Omental fat pad (tissue), 4 donors: Measurements from ENCODE around the gene DNAH17. TPM values are rescaled to one million over a fixed set of nuclear protein-coding genes. Genes with fewer than 3 reads are reported as not detected.
A peak's percentile ranks its signal among the peaks of the same experiment; 100 is the strongest.

Experiments used
- ATAC-seq: fragments of 150-250 bp; one replicate; pipeline ENCODE4 v1.9.1; 2016; ENCODE audit warnings: mild to moderate bottlenecking, moderate library complexity; ENCODE audit not compliant: low FRiP score
- DNase-seq: peaks from one replicate; pipeline ENCODE4 v3.0.0-alpha.2; 2019; ENCODE audit warnings: low spot score
- CTCF ChIP-seq, 3 donors: fragments of 450-650 bp; IDR thresholded peaks; one replicate each; pipeline ENCODE4 v1.5.1; 2016 to 2017; ENCODE audit warnings: antibody characterized with exemption in 3 of 3, mild to moderate bottlenecking in 3 of 3, moderate library complexity in 2 of 3
- total RNA-seq, 4 donors: library from RNA; depleted of rRNA; stranded (reverse); fragments of >200 nt; gene quantifications; one replicate each; pipeline ENCODE4 v1.1.0, GENCODE V29; 2016

DNAH17 gene
- total RNA-seq, 4 donors from 2014 or later: 0.24 to 1.4 (median 0.34) TPM

DNA sequence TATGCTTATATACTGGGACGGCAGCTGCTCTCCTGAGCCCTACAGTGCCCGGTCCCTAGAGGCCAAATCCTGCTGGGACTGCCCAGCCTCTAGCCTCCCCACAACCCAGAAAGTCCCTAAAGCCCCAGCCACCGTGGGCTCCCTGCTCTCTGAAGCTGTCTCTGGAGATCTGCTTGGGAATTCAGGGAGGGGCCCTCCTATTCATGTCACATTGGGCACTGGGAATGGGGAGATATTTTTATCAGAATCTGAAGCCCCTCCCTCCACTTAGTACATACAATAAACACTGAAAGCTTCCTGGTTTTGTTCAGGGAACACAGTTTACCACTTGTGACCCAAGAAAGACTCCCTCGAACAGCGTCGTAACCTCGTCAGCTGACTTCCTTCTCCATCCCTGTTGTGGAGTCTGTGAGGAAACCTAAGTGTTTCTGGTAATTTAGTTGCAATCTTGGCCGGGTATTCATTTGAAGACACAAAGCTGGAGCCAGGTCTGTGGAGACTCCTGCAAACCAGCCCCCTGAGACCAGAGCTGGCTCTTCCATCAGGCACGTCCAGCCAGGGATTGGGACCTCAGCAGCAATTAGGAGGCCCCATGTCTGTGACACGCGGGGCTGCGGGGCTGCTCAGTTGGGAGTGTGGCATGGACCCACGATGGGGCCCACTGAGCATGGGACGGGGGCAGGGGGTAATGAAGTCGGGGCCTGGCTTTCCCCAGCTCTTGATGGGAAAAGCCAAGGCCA lies 160.2 kb downstream of the DNAH17 start:
- peak; percentile 27 for ATAC-seq
- DNase-seq: no peak
- TF ChIP-seq CTCF (IDR thresholded peaks at IDR 0.05): no peak

DNA sequence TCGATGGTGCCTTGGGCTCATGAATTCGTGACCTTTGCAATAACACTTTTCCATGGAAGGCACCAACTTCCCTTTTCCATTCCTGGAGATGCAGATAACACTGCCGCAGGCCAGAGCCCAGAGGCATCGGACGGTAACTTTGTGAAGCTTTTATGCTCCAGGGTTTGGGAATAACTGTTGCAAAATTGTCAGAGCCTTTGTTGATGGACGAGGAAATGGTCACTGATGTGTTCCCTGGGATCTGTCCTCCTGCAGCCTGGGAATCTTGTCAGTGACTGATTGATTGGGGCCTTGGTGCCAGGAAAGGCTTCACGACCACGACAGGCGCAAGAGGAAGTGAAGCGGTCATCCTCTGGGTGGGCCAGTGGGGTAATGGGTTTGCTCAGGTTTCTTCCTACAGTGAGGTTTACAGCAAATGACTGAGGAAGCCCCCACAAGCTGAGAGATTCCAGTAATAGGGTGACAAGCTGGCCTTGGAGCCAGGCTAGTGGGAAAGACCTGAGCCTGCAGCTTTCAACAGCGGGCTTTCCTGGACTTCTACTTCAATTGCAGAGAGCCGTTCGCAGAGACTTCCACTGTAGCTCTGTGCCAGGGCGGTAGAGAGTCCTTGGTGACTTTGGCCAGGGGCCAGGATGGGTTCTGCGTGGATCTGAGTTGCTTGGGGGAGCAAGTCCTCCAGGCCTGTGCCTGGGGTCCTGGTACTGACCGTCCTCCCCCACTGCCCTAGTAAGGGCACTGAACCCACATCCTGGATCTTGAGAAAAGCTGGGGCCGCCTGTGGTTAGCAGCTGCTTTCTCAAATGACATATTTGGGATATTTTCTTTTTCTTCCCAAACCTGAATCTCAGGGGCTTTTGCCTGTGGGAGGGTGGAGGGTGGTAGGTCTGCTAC lies 161.1 kb downstream of the DNAH17 start:
- TF ChIP-seq CTCF (IDR thresholded peaks at IDR 0.05): no peak
- DNase-seq: no peak
- ATAC-seq: no peak

- DNase-seq: no peak
- TF ChIP-seq CTCF (IDR thresholded peaks at IDR 0.05): no peak
- no peak for ATAC-seq
Observed at GRCh38 chr17:78414178-78415162, 162.7 kb downstream of the DNAH17 start.

DNA sequence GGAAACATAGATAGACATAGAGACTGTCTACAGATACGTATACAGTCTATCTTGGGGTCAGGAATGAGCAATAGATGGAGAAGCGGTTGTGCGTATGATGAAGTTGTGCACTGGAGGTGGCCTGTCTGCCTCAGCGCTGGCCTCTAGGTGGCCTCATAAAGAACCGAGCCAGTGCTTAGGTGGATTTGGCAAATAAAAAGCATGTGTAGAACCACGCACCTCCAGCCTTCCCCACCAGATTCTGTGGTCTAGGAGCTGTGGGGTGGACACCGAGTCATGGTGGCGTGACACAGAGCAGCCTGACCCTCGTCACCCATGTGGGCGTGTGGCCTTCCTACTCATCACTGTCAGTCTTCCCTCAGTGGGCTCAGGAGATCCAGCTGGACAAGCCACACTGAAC lies 164.8 kb downstream of the DNAH17 start:
- no peak for DNase-seq
- TF ChIP-seq CTCF (IDR thresholded peaks at IDR 0.05): no peak
- no peak for ATAC-seq

DNA sequence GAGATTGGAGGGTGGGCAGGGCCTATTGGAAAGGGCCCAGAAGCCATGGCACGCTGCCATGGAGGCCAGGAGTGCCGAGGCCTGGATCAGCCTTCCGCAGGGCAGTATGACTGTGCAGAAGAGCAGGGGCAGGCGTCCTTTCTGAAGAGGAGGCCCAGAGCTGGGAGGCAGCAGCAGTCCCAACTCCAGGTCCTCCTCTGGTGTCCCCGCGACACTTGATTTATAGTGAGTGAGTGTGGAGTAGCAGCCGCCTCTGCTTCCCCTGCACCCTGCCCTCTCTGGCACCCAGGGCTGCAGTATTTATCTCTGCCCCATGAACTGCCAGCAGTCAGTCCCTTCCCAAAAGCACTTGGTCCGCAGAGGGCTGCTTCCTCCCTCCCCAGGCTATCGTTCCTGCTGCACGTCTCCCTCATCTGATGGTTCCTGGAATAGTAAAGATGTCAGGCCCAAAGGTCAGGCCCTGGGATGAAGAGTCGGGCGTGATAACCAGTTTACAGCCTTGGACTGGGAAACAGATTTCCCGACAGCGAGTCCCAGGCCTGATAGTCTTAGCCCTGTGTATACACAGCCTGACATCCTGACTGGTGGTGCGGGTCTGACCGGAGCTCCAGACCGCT lies 165.8 kb downstream of the DNAH17 start:
- no peak for ATAC-seq
- TF ChIP-seq CTCF (IDR thresholded peaks at IDR 0.05): no peak
- no peak for DNase-seq
